Hepatocyte (in vitro differentiated cells): Measurements from ENCODE around the gene TEX14.
"Not testable (repeated sequence)": the region's sequence is repeated elsewhere in the genome, so short reads cannot be mapped to it uniquely, and the experiment has no call there.

Experiments used
- CTCF ChIP-seq: fragments of 200-600 bp; sonication (generic); IDR thresholded peaks from 2 replicates; pipeline ENCODE4 v1.5.1; 2016; ENCODE audit warnings: antibody characterized with exemption, mild to moderate bottlenecking; ENCODE audit not compliant: poor library complexity
- EZH2 ChIP-seq: fragments of 200-600 bp; sonication (generic); IDR thresholded peaks from 2 replicates; pipeline ENCODE4 v1.6.1; 2016; ENCODE audit warnings: antibody characterized with exemption, mild to moderate bottlenecking, borderline replicate concordance

- TF ChIP-seq CTCF, EZH2: not testable (repeated sequence)
Observed at GRCh38 chr17:58678287-58678686, 13.6 kb downstream of the TEX14 start.
